MCF 10A (cell line): ENCODE data around the gene PTPRE. TPM values are rescaled to one million over a fixed set of nuclear protein-coding genes. Genes with fewer than 3 reads are reported as not detected.

Source experiments
- BruUV-seq: library from RNA; stranded (reverse); fragments of 400-500 nt; replicated peaks from 2 replicates; lab custom pipeline; 2021; lab: Mats Ljungman, UMichigan
- CTCF ChIA-PET: fragments of 300-600 bp; sonication (Branson Sonifier 250); formaldehyde crosslinking; extraction: SDS; loops from one replicate; lab custom pipeline; 2021; ENCODE audit warnings: antibody characterized with exemption, inconsistent platforms; lab: Yijun Ruan, JAX
- POLR2A ChIA-PET: fragments of 300-600, 350-650 bp; sonication (Branson Sonifier 250); formaldehyde crosslinking; extraction: SDS; loops from one replicate; lab custom pipeline; 2020; ENCODE audit warnings: antibody characterized with exemption, inconsistent platforms; lab: Yijun Ruan, JAX
- DNase-seq: peaks from one replicate; pipeline ENCODE4 v3.0.0-alpha.2; 2018; ENCODE audit not compliant: unreplicated experiment
- H3K27ac Mint-ChIP-seq: one replicate; pipeline ENCODE4 v1.8.0; 2022; ENCODE audit warnings: mild to moderate bottlenecking, low read depth, mixed read lengths; ENCODE audit not compliant: unreplicated experiment
- H3K27me3 Mint-ChIP-seq: one replicate; pipeline ENCODE4 v1.8.0; 2022; ENCODE audit warnings: mixed read lengths; ENCODE audit not compliant: insufficient read depth, unreplicated experiment
- H3K36me3 Mint-ChIP-seq: one replicate; pipeline ENCODE4 v1.8.0; 2022; ENCODE audit warnings: mild to moderate bottlenecking, moderate library complexity, mixed read lengths; ENCODE audit not compliant: insufficient read depth, unreplicated experiment
- H3K4me1 Mint-ChIP-seq: one replicate; pipeline ENCODE4 v1.8.0; 2022; ENCODE audit warnings: mixed read lengths; ENCODE audit not compliant: insufficient read depth, unreplicated experiment
- H3K4me3 Mint-ChIP-seq: one replicate; pipeline ENCODE4 v1.8.0; 2022; ENCODE audit warnings: mild to moderate bottlenecking, moderate library complexity, mixed read lengths; ENCODE audit not compliant: unreplicated experiment
- H3K9me3 Mint-ChIP-seq: one replicate; pipeline ENCODE4 v1.8.0; 2022; ENCODE audit warnings: mixed read lengths; ENCODE audit not compliant: unreplicated experiment
- CTCF ChIP-seq: fragments of 200-600 bp; IDR thresholded peaks from one replicate; pipeline ENCODE4 v1.8.0; 2022; ENCODE audit warnings: antibody characterized with exemption, mild to moderate bottlenecking; ENCODE audit not compliant: unreplicated experiment
- intact Hi-C: fragments of 100-400 bp; cut with micrococcal nuclease; formaldehyde crosslinking; loops from 2 replicates; pipeline ENCODE4 v1.14.1; 2022
- total RNA-seq: library from RNA; stranded (reverse); gene quantifications from 2 replicates; pipeline ENCODE4 v1.2.3, GENCODE V29; 2022

PTPRE gene
- total RNA-seq, 1 experiment from 2014 or later = 34.6 TPM

GRCh38 chr10:128073890-128074289 is 167.0 kb downstream of the PTPRE start:
- no peak overlapping the region for H3K4me3 Mint-ChIP-seq
- POLR2A ChIA-PET = interaction anchor here (0.9 kb wide), 1 partner anchor 26 kb away, joined by 3 read pairs; no protein-coding TSS in a partner anchor

GRCh38 chr10:128074589-128074988 is 167.7 kb downstream of the PTPRE start:
- intact Hi-C loops = no loop called here
- BruUV-seq = no TSS peak
- Mint-ChIP-seq H3K4me3 (no peak overlapping the region), H3K36me3 (peaks cover 62% of the 10 kb centered on the region), H3K9me3 (no peaks in the 10 kb centered on the region), H3K4me1 (peaks cover 6% of the 10 kb centered on the region), H3K27me3 (no peaks in the 10 kb centered on the region), H3K27ac (no peak overlapping the region)
- ChIA-PET POLR2A (interaction anchor here (0.9 to 1.2 kb wide), 2 partner anchors 26 kb away, joined by 3 to 5 read pairs; no protein-coding TSS in a partner anchor), CTCF (interaction anchor here (2.3 to 17.1 kb wide), 3 partner anchors 40 to 168 kb away, joined by 7 to 354 read pairs (median 187); partner anchors contain the start of gene PTPRE)
- TF ChIP-seq CTCF = no peak
- no peak for DNase-seq

More at GRCh38 chr10:128073890-128074289, 167.0 kb downstream of the PTPRE start:
- H3K9me3 Mint-ChIP-seq = no peaks in the 10 kb centered on the region
- no peak for TF ChIP-seq CTCF
- H3K4me1 Mint-ChIP-seq = peaks cover 7% of the 10 kb centered on the region
- DNase-seq = no peak
- H3K27me3 Mint-ChIP-seq = no peaks in the 10 kb centered on the region
- peaks cover 62% of the 10 kb centered on the region for H3K36me3 Mint-ChIP-seq
- no TSS peak for BruUV-seq
- H3K27ac Mint-ChIP-seq = no peak overlapping the region
- intact Hi-C loops = no loop called here
- CTCF ChIA-PET = interaction anchor here (0.6 to 17.1 kb wide), 6 partner anchors 40 to 167 kb away, joined by 3 to 354 read pairs (median 6); partner anchors contain the start of gene PTPRE

- no peak for TF ChIP-seq CTCF
- H3K36me3 Mint-ChIP-seq = peaks cover 56% of the 10 kb centered on the region
- POLR2A ChIA-PET = interaction anchor here (0.5 kb wide), 1 partner anchor 62 kb away, joined by 5 read pairs; no protein-coding TSS in a partner anchor
- intact Hi-C loops = no loop called here
- no peak overlapping the region for H3K4me3 Mint-ChIP-seq
- no peaks in the 10 kb centered on the region for H3K27me3 Mint-ChIP-seq
- H3K27ac Mint-ChIP-seq = no peak overlapping the region
- CTCF ChIA-PET = interaction anchor here (0.6 to 17.1 kb wide), 7 partner anchors 39 to 188 kb away, joined by 3 to 354 read pairs (median 4); no protein-coding TSS in a partner anchor
- no TSS peak for BruUV-seq
- no peaks in the 10 kb centered on the region for H3K9me3 Mint-ChIP-seq
- no peaks in the 10 kb centered on the region for H3K4me1 Mint-ChIP-seq
- no peak for DNase-seq
These were observed 170.4 kb downstream of the PTPRE start for GRCh38 chr10:128077155-128077875.
